Fibroblast of lung (primary cell): ENCODE measurements around the gene TNFAIP8L3. TPM values are rescaled to one million over a fixed set of nuclear protein-coding genes. Genes with fewer than 3 reads are reported as not detected.

Source experiments
- DNase-seq, 2 donors: peaks; one replicate each; pipeline versions ENCODE4 v3.0.0 to v3.0.0-alpha.2; 2010; ENCODE audit warnings: low read depth in 2 of 2
- H2AFZ ChIP-seq: 2 replicates; pipeline ENCODE4 v1.5.1; 2012; ENCODE audit warnings: low read length, control low read depth, inconsistent platforms
- H3K27ac ChIP-seq: 2 replicates; pipeline ENCODE4 v1.5.1; 2011; ENCODE audit warnings: low read length, control low read depth; ENCODE audit not compliant: insufficient read depth
- H3K27me3 ChIP-seq: 2 replicates; pipeline ENCODE4 v1.5.1; 2011; ENCODE audit warnings: mild to moderate bottlenecking, low read length; ENCODE audit not compliant: control insufficient read depth, insufficient read depth
- H3K36me3 ChIP-seq: 2 replicates; pipeline ENCODE4 v1.5.1; 2011; ENCODE audit warnings: low read length; ENCODE audit not compliant: control insufficient read depth, insufficient read depth
- H3K4me1 ChIP-seq: 2 replicates; pipeline ENCODE4 v1.5.1; 2011; ENCODE audit warnings: low read length; ENCODE audit not compliant: control insufficient read depth, insufficient read depth; ENCODE audit errors: extremely low read depth
- H3K4me2 ChIP-seq: 2 replicates; pipeline ENCODE4 v1.5.1; 2011; ENCODE audit warnings: low read length, control low read depth; ENCODE audit not compliant: insufficient read depth; ENCODE audit errors: extremely low read depth
- H3K4me3 ChIP-seq, 4 experiments: fragments of 200-600 bp in 1 of 4; sonication (generic) in 1 of 4; replicated peaks in 1 of 4; 2 replicates each; pipeline ENCODE4 v1.5.1; 2011 to 2016; ENCODE audit warnings: low read length in 4 of 4, low read depth in 3 of 4, mild to moderate bottlenecking in 3 of 4, control low read depth in 2 of 4, inconsistent platforms in 1 of 4, mixed read lengths in 1 of 4; ENCODE audit not compliant: insufficient read depth in 1 of 4; ENCODE audit errors: control extremely low read depth in 1 of 4
- H3K79me2 ChIP-seq: 2 replicates; pipeline ENCODE4 v1.5.1; 2012; ENCODE audit warnings: mild to moderate bottlenecking, low read length, inconsistent platforms; ENCODE audit not compliant: control insufficient read depth, insufficient read depth
- H3K9ac ChIP-seq: 2 replicates; pipeline ENCODE4 v1.5.1; 2011; ENCODE audit warnings: mild to moderate bottlenecking, low read length, control low read depth; ENCODE audit not compliant: insufficient read depth
- H3K9me3 ChIP-seq: 2 replicates; pipeline ENCODE4 v1.5.1; 2012; ENCODE audit warnings: low read depth, low read length; ENCODE audit not compliant: control insufficient read depth, insufficient read depth
- H4K20me1 ChIP-seq: 2 replicates; pipeline ENCODE4 v1.5.1; 2011; ENCODE audit warnings: low read length; ENCODE audit not compliant: control insufficient read depth, insufficient read depth; ENCODE audit errors: extremely low read depth
- EZH2 ChIP-seq: IDR thresholded peaks from 2 replicates; pipeline ENCODE4 v1.5.1; 2012; ENCODE audit warnings: low read length, control low read depth, mild to moderate bottlenecking; ENCODE audit errors: missing control alignments
- polyA plus RNA-seq, 2 donors: library from polyadenylated mRNA; depleted of rRNA in 1 of 2; stranded (reverse) in 1 of 2; unstranded in 1 of 2; fragments of >200 nt; gene quantifications; 2 replicates each; pipeline ENCODE4 v1.2.1, GENCODE V29; 2011 to 2012; ENCODE audit warnings: missing spikeins in 1 of 2
- total RNA-seq: library from RNA; depleted of rRNA; stranded (reverse); fragments of >200 nt; gene quantifications from 2 replicates; pipeline ENCODE4 v1.2.1, GENCODE V29; 2014
- TF ChIP-seq, protein P1 (sequence below), 2 donors: IDR thresholded peaks in 1 of 2; conservative IDR thresholded peaks in 1 of 2; 1 replicate in 1 of 2; 2 replicates in 1 of 2; pipeline ENCODE4 v1.5.1; 2011 to 2012; ENCODE audit warnings: low read length in 2 of 2, control low read depth in 1 of 2, inconsistent platforms in 1 of 2, low read depth in 1 of 2, mild to moderate bottlenecking in 1 of 2

TNFAIP8L3 gene
- total and polyA plus RNA-seq, 2 donors (not counting 1 experiment from before 2014, with no cell fraction given) = 0.57 to 10.7 TPM

DNA sequence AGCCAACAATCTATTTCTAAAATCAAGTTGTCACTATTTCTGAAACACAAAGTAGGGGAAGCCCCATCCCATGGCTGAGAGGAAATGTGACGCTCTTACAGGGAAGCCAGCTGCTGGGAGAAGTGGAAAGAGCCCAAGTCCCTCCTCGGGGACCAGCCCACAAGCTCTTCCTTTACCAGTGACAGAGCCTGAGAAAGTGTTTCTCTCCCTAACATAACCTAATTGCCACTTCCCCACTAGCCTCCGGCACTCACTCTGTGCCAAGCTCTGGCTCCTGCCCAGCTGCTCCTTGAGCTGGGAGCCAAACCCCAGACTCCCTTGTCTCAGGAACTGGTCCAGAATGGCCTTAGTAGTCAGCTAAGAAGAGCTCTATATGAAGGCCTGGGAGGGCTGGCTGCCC, 42.9 kb downstream of the TNFAIP8L3 start:
- H3K27ac ChIP-seq = no peak overlapping the region
- H3K36me3 ChIP-seq = no peaks in the 10 kb centered on the region
- H2AFZ ChIP-seq = no peak overlapping the region
- H3K4me2 ChIP-seq = no peak overlapping the region
- no peak overlapping the region for H3K9ac ChIP-seq
- H3K4me1 ChIP-seq = peaks cover 2% of the 10 kb centered on the region
- H3K9me3 ChIP-seq = no peaks in the 10 kb centered on the region
- H4K20me1 ChIP-seq = no peaks in the 10 kb centered on the region
- H3K4me3 ChIP-seq = no peak overlapping the region
- no peak for TF ChIP-seq EZH2
- TF ChIP-seq, protein P1, sequence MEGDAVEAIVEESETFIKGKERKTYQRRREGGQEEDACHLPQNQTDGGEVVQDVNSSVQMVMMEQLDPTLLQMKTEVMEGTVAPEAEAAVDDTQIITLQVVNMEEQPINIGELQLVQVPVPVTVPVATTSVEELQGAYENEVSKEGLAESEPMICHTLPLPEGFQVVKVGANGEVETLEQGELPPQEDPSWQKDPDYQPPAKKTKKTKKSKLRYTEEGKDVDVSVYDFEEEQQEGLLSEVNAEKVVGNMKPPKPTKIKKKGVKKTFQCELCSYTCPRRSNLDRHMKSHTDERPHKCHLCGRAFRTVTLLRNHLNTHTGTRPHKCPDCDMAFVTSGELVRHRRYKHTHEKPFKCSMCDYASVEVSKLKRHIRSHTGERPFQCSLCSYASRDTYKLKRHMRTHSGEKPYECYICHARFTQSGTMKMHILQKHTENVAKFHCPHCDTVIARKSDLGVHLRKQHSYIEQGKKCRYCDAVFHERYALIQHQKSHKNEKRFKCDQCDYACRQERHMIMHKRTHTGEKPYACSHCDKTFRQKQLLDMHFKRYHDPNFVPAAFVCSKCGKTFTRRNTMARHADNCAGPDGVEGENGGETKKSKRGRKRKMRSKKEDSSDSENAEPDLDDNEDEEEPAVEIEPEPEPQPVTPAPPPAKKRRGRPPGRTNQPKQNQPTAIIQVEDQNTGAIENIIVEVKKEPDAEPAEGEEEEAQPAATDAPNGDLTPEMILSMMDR (conservative IDR thresholded peaks at IDR 0.05 in 1 of 2, IDR thresholded peaks at IDR 0.05 in 1 of 2; ENCODE audit: low read depth in 1 of 2, low read length in 2 of 2) = no peak
- H3K79me2 ChIP-seq = no peaks in the 10 kb centered on the region
- no peaks in the 10 kb centered on the region for H3K27me3 ChIP-seq
- DNase-seq = peak in 1 of 2 donors; percentile 18

GRCh38 chr15:51049081-51049480, 45.6 kb downstream of the TNFAIP8L3 start:
- Histone ChIP-seq H3K4me1 (peaks cover 2% of the 10 kb centered on the region), H3K4me3 (no peak overlapping the region), H3K4me2 (no peak overlapping the region), H3K79me2 (no peaks in the 10 kb centered on the region), H4K20me1 (no peaks in the 10 kb centered on the region), H3K9me3 (no peaks in the 10 kb centered on the region), H3K27ac (no peak overlapping the region), H3K36me3 (no peaks in the 10 kb centered on the region), H3K27me3 (no peaks in the 10 kb centered on the region), H3K9ac (no peak overlapping the region), H2AFZ (no peak overlapping the region)
- no peak for DNase-seq
- no peak for TF ChIP-seq EZH2
- TF ChIP-seq, protein P1 (conservative IDR thresholded peaks at IDR 0.05 in 1 of 2, IDR thresholded peaks at IDR 0.05 in 1 of 2; ENCODE audit: low read depth in 1 of 2, low read length in 2 of 2) = no peak

DNA sequence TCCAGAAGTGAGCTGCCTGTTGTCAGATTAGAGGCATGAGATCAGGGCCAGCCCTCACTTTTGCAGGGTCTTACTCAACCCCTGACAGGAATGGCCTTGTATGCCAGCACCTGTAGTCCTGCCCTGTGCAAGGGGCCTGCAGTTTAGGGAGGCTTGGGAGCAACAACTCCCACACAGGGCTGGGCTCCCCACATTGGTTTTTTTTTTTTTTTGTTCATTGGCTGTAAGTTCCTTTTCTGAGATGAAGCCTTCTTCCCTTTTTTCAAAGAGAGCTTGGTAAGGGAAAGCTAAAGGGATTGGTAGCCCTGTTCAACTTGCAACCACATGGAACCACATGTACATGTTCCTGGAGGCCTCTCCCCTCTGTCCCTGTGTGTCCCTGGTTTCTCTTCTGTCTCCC, 46.4 kb downstream of the TNFAIP8L3 start:
- H3K4me1 ChIP-seq = peaks cover 2% of the 10 kb centered on the region
- H3K9me3 ChIP-seq = no peaks in the 10 kb centered on the region
- H3K4me3 ChIP-seq = no peak overlapping the region
- no peak overlapping the region for H3K4me2 ChIP-seq
- no peaks in the 10 kb centered on the region for H3K36me3 ChIP-seq
- DNase-seq = no peak
- no peaks in the 10 kb centered on the region for H3K79me2 ChIP-seq
- no peaks in the 10 kb centered on the region for H3K27me3 ChIP-seq
- H3K27ac ChIP-seq = no peak overlapping the region
- TF ChIP-seq, protein P1 (conservative IDR thresholded peaks at IDR 0.05 in 1 of 2, IDR thresholded peaks at IDR 0.05 in 1 of 2; ENCODE audit: low read depth in 1 of 2, low read length in 2 of 2) = no peak
- TF ChIP-seq EZH2 = no peak
- no peaks in the 10 kb centered on the region for H4K20me1 ChIP-seq
- no peak overlapping the region for H3K9ac ChIP-seq
- no peak overlapping the region for H2AFZ ChIP-seq
